ENCODE results near the gene CD3D. TPM values are rescaled to one million over a fixed set of nuclear protein-coding genes. Genes with fewer than 3 reads are reported as not detected.
A peak's percentile ranks its signal among the peaks of the same experiment; 100 is the strongest.

Gene CD3D
- total RNA-seq, 6 experiments from 2014 or later = 0.64 to 0.98 (median 0.89) TPM; not detected in 2

GRCh38 chr11:118370774-118371173, 28.3 kb upstream of the CD3D start:
- TF ChIP-seq CTCF (IDR thresholded peaks at IDR 0.05) (no peak), POLR2A (IDR thresholded peaks at IDR 0.05) (no peak)
- Histone ChIP-seq H3K27ac (no peak overlapping the region), H3K27me3 (no peaks in the 10 kb centered on the region), H3K9me3 (no peaks in the 10 kb centered on the region), H3K4me1 (peaks cover 0 to 8% (median 3%) of the 10 kb centered on the region in 4 donors), H3K36me3 (peaks cover 15 to 80% (median 49%) of the 10 kb centered on the region in 4 donors), H3K4me3 (no peak overlapping the region)
- DNase-seq = no peak
- intact Hi-C loops (cut with DNase I) = loop anchor here in 1 of 2 donors (10.0 kb wide), 1 partner anchor 124 kb away; no protein-coding TSS in a partner anchor
- no peak for ATAC-seq
- 95% methylated on average over 2 of the region's 4 CpGs for WGBS (ENCODE audit: insufficient coverage, low coverage, low lambda C conversion rate, missing lambda C conversion rate)

GRCh38 chr11:118366287-118366686, 23.8 kb upstream of the CD3D start:
- Histone ChIP-seq H3K4me1 (peaks cover 0 to 12% (median 6%) of the 10 kb centered on the region in 4 donors), H3K27me3 (no peaks in the 10 kb centered on the region), H3K36me3 (peaks cover 8 to 55% (median 30%) of the 10 kb centered on the region in 4 donors), H3K27ac (no peak overlapping the region), H3K4me3 (no peak overlapping the region), H3K9me3 (no peaks in the 10 kb centered on the region)
- intact Hi-C loops (cut with DNase I) = no loop called here
- WGBS (ENCODE audit: insufficient coverage, low coverage, low lambda C conversion rate, missing lambda C conversion rate) = 22% methylated on average over 1 of the region's 1 CpG
- DNase-seq (no peak), ATAC-seq (peak; percentile 68 to 89 (median 82))
- TF ChIP-seq CTCF (IDR thresholded peaks at IDR 0.05) (no peak), POLR2A (IDR thresholded peaks at IDR 0.05) (no peak)

- intact Hi-C loops (cut with DNase I) = no loop called here
- no peak for DNase-seq
- no peak for ATAC-seq
- Histone ChIP-seq H3K4me3 (no peak overlapping the region), H3K27ac (no peak overlapping the region), H3K27me3 (no peaks in the 10 kb centered on the region), H3K4me1 (peaks cover 0 to 22% (median 8%) of the 10 kb centered on the region in 4 donors), H3K9me3 (no peaks in the 10 kb centered on the region), H3K36me3 (peaks cover 6 to 43% (median 21%) of the 10 kb centered on the region in 4 donors)
- TF ChIP-seq POLR2A (IDR thresholded peaks at IDR 0.05) = no peak
- TF ChIP-seq CTCF (IDR thresholded peaks at IDR 0.05) = no peak
- 88% methylated on average over 3 of the region's 3 CpGs for WGBS (ENCODE audit: insufficient coverage, low coverage, low lambda C conversion rate, missing lambda C conversion rate)
Measured at GRCh38 chr11:118364956-118365615, 22.6 kb upstream of the CD3D start.

GRCh38 chr11:118359295-118359958, 16.9 kb upstream of the CD3D start, which contains the start of gene UBE4A:
TSS of gene UBE4A (plus strand) at chr11:118359600. CDS start at chr11:118365081, 5,481 bp downstream.
- peak within 1 kb of the TSS; percentile 18 to 58 (median 33) for H3K27ac ChIP-seq
- H3K27me3 ChIP-seq = no peaks in the 10 kb centered on the region
- H3K4me1 ChIP-seq = peaks cover 0 to 12% (median 3%) of the 10 kb centered on the region in 4 donors
- H3K36me3 ChIP-seq = no peaks in the 10 kb centered on the region
- no peaks in the 10 kb centered on the region for H3K9me3 ChIP-seq
- ATAC-seq = peak; percentile 94 to 98 (median 98)
- WGBS (ENCODE audit: insufficient coverage, low coverage, low lambda C conversion rate, missing lambda C conversion rate) = 9% methylated on average over 12 of the region's 33 CpGs
- peak; percentile 96 to 97 (median 96) for DNase-seq
- peak within 1 kb of the TSS; percentile 71 to 84 (median 74) for H3K4me3 ChIP-seq
- intact Hi-C loops (cut with DNase I) = loop anchor here in 1 of 2 donors (10.0 kb wide), 1 partner anchor 55 kb away; the partner anchor contains the start of gene CD3E
- TF ChIP-seq POLR2A (IDR thresholded peaks at IDR 0.05) (peak; percentile 68), CTCF (IDR thresholded peaks at IDR 0.05) (no peak)
